ENCODE measurements around the gene MAPK8IP3.

The MAPK8IP3 gene, protein sequence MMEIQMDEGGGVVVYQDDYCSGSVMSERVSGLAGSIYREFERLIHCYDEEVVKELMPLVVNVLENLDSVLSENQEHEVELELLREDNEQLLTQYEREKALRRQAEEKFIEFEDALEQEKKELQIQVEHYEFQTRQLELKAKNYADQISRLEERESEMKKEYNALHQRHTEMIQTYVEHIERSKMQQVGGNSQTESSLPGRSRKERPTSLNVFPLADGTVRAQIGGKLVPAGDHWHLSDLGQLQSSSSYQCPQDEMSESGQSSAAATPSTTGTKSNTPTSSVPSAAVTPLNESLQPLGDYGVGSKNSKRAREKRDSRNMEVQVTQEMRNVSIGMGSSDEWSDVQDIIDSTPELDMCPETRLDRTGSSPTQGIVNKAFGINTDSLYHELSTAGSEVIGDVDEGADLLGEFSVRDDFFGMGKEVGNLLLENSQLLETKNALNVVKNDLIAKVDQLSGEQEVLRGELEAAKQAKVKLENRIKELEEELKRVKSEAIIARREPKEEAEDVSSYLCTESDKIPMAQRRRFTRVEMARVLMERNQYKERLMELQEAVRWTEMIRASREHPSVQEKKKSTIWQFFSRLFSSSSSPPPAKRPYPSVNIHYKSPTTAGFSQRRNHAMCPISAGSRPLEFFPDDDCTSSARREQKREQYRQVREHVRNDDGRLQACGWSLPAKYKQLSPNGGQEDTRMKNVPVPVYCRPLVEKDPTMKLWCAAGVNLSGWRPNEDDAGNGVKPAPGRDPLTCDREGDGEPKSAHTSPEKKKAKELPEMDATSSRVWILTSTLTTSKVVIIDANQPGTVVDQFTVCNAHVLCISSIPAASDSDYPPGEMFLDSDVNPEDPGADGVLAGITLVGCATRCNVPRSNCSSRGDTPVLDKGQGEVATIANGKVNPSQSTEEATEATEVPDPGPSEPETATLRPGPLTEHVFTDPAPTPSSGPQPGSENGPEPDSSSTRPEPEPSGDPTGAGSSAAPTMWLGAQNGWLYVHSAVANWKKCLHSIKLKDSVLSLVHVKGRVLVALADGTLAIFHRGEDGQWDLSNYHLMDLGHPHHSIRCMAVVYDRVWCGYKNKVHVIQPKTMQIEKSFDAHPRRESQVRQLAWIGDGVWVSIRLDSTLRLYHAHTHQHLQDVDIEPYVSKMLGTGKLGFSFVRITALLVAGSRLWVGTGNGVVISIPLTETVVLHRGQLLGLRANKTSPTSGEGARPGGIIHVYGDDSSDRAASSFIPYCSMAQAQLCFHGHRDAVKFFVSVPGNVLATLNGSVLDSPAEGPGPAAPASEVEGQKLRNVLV (N-terminal part only)

DNA sequence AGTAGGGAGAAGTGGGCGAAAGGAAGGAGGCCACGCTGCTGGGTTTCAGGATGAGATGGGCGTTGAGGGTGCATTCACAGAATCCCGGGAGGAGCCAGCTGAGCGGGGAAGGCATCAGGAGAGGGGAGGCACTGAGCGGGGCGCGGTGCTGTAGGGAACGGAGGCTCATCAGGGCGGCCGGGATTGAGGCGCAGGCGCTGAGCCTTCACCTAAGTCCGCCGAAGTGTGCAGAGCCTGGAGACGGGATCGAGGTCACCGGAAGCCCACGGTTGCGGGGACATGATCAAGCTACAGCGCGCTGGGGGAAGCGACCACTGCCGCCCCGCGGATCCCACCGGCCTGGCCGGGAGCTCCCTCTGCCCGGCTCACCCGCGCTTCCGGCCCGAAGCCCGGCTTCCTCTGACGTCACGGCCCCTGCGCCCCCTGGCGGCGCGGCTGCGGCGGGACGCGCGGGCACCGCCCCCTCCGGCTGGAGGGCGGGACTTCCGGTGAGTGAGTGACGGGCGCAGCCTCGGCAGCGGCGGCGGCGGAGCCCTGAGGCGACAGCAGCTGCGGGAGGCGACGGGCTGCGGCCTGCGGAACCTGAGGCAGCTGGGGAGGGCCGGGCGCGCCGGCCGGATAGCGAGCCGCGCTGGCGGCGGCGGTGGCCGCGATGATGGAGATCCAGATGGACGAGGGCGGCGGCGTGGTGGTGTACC, at the start of gene MAPK8IP3:
Gene MAPK8IP3, plus strand, starts transcription at position 508 of the 698 bp plus-strand sequence. Its CDS starts 145 bp downstream, at position 653.
- peak; percentile 35 for DNase-seq (ENCODE audit: low read depth)

DNA sequence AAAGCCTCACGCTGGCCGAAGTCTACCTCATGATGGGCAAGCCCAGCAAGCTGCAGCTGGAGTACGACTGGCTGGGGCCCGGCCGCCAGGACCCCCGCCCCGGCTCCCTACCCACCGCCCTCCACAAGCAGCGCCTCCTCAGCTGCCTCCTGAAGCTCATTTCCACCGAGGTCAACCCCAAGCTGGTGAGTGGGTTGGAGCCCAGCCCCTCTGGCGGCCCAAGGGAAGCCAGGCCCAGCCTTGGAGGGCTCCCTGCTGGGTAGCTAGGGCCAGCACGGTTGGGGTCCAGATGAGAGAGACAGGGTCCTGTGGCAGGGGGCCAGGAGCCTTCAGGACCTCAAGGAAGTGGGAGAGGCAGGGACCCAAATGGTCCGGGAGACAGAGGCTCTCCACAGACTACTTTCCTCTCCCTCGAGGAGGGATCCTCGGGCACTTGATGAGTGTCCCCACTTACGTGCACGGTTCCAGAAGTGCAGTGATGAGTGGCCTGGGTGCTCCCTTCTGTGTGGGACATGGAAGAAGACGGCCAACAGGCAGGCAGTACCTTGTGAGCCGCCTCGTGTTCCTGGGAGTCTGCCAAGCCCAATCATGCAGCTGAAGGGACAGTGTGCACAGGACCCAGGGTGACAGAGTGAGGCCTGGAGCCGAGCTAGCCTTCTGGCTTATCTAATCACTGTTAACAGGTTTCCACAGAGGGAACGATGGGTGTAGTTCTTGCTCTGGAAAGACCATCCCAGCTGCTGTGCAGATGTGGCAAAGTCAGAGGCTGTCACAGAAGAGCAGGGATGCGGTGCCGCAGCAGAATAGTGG, 49.0 kb upstream of the MAPK8IP3 start:
- no peak for DNase-seq (ENCODE audit: low read depth)

DNA sequence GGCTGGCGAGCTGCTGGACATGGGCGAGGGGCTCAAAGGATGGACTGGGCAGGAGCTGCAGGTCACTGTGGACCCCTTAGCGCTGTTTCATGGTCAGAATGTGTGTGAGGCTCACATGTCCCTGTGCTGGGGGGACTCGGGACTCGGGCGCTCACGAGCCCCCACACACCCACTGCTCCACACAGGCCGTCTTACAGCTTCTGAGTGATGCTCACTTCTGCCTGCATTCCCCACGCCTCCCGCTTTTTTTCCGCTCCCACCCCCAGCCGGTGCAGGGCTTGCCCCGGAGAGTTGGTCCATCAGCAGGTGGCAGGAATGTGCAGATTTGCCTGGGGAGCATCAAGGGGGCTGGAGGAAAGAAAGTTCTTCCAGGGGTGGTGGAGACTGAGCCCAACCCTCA, 48.2 kb upstream of the MAPK8IP3 start:
- DNase-seq (ENCODE audit: low read depth) = no peak

DNA sequence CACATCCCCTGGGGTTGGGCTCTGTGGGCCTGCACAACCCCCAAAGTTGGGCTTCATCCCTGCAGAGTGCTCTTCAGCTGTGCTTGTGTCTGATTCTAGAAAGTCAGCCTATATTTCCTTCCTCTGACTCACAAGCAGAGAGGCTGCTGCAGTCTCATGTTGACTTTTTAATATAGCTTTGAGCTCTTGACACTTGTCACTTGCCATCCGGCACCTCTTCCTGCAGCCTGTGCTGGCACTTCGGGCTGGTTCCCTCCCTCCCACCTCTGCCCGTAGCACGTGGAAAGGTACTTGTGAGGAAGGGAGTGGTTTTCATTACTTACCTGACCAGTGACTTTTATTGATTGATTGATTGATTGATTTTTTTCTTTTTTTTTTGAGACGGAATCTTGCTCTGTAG, 47.0 kb upstream of the MAPK8IP3 start:
- DNase-seq (ENCODE audit: low read depth) = no peak

DNA sequence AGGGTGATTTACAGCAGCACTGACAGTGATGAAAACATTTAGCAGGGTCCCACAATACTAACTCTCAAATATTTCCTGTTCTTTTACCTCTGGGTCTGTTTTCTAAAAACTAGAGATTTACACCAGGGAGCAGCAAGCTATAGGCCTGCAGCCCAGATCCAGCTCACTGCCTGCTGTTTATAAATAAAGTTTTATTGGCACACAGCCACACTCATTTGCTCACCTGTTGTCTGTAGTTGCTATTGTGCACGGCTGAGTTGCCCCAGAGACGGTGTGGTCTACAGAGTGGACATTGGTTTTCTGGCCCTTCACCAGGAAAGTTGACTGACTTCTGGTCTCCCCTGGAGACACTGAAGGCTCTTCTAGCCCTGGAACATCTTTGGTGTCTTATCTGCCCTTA, 44.2 kb upstream of the MAPK8IP3 start:
- no peak for DNase-seq (ENCODE audit: low read depth)

DNA sequence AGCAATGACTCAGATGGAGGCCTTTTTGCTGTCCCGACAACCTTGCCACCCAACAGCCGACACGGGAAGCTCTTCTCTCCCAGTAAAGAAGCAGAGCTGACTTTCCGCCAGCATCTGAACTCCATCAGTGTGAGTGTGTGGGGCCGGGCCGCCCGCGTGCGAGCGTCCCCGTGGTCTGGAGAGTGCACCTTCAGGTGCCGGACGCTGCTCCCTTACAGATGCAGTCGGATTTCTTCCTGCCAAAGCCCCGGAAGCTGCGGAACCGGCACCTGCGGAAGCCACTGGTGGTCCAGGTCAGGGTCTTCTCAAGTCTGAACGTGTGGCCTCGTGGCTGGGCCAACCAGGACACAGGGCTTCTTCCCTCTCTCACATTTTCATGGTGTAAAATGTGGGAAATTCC, 43.5 kb upstream of the MAPK8IP3 start:
- DNase-seq (ENCODE audit: low read depth) = no peak

DNA sequence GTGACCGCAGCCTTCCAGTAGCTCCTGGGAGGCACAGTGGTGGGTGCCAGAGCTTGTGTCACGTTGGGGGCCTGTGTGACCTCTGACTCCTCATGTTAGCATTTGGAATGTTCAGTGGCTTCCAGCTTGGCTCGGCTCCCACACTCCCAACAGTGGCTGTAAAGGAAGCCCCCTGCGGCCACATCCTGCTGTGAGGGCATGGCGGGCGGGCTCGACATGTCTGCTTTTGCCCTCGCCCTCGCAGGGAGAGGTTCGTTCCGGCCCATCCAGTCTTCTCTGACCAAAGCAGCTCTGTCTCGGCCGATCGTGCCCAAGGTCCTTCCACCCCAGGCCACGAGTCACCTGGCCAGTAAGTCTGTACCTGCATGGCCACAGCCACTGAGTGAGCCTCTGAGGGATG, 40.2 kb upstream of the MAPK8IP3 start:
- no peak for DNase-seq (ENCODE audit: low read depth)

DNA sequence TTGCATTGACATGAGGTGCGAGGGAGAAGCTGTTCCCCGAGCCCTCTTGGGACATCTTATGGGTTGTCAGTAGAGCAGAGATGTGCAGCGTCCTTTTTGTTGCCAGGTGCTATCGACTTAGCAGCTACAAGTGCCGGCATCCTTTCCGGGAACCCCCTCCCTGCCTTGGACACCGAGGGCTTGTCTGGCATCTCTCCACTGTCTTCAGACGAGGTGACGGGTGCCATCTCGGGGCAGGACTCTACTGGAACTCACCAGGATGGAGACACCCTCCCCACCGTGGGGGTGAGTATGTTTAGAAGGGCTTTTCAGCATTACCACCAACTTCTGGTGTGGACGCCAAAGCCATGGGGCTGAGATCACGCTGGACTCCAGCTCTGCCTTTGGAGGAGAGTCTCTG, 39.7 kb upstream of the MAPK8IP3 start:
- DNase-seq (ENCODE audit: low read depth) = no peak

DNA sequence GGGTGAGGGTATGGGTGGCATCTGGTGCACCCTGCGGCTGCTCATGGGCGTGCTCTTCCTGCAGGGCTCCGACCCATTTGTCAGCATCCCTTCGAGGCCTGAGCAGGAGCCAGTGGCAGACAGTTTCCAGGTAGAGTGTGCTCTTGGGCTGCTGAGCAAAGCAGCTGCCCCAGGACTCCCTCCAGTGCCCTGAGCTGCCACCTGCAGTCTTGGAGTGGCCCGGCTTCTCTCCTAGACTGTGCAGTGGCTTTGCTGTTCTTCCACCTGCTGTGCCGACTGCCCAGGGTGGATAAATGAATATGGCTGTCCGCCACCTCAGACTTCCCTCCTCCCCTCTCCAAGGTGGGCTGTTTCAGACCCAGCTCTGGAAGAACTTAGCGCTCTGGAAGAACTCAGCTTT, 38.7 kb upstream of the MAPK8IP3 start:
- no peak for DNase-seq (ENCODE audit: low read depth)

DNA sequence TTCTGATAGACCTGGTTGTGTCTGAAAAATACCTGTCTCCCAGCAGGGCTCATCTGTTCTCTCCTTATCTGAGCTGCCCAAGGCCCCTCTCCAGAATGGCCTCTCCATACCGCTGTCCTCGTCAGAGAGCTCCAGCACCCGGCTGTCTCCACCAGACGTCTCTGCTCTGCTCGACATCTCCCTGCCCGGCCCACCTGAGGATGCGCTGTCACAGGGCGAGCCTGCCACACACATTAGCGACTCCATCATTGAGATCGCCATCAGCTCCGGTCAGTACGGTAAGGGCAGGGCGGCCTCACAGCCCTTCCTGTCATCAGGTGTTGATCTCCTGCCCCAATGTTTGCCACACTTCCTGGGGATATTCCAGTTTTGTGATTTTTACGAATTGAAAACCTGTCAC, 38.1 kb upstream of the MAPK8IP3 start:
- no peak for DNase-seq (ENCODE audit: low read depth)

DNA sequence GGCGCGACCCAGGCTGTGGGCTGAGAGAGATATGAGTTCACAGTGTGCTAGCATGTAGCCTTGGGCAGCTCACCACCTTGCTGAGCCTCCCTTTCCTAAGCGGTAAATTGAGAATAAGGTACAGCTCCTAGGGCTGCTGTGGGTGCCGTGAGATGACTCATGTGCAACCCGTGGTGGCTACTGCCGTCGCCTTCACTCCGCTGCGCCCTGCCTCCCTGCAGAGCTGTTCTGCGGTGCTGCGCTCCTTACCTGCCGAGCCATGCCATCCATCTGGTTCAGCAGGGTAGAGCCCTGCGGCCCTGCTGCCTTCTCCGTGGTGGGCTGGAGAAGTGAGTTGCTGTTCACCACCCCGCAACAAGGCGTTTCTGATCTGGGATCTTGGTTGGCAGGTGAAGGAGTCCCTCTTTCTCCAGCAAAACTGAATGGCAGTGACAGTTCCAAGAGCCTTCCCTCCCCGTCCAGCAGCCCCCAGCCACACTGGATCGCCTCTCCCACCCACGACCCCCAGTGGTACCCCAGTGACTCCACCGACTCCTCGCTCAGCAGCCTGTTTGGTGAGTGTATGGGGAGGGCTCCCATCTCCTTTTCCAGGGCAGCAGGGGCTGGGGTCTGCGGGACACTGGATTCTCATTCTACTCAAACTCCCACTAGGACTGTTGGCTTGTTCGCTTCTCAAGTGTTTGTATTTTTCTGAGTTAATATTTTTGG, 37.2 kb upstream of the MAPK8IP3 start:
- no peak for DNase-seq (ENCODE audit: low read depth)

DNA sequence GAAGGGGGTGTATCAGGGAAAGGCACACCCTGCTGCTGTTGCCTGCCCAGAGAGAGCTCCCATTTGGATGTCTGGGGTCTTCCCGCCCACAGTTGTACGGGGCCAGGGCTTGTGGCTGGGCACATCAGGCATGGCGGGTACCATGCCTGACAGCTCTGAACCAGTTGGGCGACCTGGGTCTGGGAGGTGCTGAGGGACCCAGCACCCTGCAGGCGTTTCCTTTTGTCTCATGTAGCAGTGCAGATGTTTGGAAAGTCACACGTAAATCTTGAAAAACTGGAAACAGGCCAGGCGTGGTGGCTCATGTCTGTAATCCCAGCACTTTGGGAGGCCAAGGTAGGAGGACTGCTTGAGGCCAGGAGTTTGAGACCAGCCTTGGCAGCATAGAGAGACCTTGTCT, 36.3 kb upstream of the MAPK8IP3 start:
- DNase-seq (ENCODE audit: low read depth) = no peak

DNA sequence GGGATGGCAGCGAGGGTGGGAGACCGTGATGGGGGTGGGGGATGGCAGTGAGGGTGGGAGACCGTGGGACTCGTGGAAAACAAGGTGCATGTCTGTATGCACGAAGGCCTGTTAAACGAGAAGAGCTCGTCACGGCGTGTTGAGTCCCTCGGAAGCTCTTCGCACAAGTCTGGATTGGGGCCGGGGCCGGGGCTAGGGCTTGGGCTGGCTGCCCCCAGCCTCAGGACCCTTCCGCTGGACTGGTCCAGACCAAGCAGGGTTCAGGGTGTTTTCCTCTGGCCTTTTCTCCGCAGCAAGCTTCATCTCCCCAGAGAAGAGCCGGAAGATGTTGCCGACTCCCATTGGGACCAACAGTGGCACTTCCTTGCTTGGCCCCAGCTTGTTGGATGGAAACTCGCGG, 35.6 kb upstream of the MAPK8IP3 start:
- no peak for DNase-seq (ENCODE audit: low read depth)

DNA sequence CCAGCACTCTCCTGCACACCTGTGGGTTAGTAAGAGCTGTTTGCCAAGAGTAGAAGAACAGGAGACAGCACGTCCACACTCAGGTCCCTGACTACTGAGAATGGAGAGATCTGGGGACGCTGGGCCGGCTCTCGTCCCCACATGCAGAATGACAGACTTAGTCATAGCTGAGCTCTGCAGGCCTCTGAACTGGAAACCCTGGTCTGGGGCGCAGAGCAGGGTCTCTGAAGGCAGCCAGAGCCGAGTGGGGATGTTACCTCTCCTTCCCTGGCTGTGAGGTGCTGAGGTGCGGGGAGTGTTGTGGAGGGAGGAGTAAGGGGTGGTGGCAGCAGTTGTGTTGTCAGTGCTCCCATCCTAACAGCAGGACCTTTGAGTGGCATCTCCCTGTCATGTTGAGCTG, 35.1 kb upstream of the MAPK8IP3 start:
- DNase-seq (ENCODE audit: low read depth) = no peak

DNA sequence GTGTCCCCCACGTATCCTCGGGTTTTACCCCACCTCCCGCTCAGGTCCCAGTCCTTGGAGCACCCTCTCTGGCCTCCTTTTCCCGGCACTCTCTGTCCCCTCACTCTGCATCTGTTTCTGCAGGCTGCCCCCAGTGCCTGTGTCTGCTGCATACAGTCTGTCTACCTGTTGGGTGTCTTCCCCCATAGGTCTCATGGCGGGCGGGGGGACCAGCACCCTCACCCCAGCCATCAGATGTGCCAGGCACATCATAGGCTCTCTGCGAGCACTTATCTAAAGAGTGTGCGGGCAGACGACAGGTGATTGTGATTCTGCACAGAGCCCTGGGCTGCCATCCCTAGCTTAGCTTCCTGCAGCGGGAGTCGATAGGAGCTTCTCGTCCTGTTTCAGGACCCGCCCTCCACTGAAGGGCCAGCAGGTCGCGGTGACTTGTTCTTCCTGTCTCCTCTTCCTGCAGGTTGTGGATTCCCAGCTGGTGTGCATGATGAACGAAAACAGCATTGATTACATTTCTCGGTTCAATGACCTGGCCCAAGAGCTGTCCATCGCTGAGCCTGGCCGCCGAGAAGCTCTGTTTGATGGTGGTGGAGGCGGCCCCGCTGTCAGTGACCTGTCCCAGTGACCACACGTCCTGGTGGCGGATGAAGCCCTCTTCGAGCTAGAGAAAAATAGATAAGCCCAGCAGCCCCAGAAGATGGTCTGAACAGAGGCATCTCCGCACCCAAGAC, 32.4 kb upstream of the MAPK8IP3 start:
- DNase-seq (ENCODE audit: low read depth) = no peak

DNA sequence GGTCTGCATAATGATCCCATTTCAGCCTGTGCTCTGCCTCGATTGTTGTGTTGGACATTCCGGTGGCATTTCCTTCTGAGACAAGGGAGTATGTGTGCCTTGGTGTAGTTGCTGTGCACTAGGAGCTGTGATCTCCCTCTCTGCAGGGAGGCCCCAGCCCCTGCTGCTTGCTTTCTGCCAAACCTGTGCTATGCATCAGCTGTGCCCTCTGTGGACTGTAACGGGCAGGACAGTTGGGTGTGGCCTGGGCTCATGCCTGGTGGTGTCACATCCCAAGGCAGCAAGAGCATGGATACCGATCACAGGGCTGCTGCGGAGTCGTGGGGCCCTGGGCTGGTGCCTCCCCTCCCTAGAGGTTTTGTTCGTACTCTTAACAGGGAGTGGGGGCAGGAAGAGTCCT, 31.7 kb upstream of the MAPK8IP3 start:
- DNase-seq (ENCODE audit: low read depth) = no peak

DNA sequence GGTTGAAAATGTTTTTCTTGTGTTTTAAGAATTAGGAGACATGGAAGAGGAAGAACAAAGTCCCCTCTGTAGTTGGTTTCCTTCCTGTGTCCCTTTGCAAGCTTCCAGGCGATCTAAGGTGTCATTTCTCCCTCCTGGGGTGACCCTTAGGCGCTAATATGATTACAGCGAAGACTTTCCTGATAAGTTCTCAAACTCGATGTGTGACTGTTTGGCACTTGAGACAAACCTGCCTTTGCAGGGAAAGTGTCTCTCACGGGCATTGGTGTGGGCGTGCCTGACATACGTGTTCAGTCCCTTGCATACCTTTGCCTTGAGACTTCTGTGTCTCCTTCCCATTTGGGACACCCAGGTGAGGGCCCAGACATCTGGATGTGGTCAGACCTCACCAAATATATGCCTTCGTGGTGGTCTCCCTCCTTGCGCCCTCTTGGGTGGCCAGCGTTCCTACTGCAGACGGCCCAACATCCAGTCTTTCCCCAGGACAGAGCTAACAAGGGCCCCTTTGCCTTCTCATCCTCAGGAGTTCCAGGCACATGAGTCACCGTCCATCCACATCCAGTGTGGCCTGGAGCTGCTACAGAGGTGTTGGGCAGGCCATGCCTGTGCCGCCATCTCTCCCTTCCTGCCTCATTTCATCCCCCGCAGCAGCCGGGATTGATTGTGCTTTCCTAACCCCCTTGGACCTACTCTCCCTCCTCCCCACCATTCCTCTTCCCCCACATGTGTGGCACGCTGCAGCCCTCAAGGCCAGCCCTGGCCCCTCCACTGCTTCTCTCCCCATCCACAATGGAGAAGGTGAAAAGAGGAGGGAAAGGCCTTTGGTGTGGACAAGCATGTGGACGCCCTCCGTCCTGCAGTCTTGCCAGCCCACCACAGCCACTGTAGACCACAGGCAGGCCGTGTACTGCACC, 31.0 kb upstream of the MAPK8IP3 start:
- peak; percentile 35 for DNase-seq (ENCODE audit: low read depth)

DNA sequence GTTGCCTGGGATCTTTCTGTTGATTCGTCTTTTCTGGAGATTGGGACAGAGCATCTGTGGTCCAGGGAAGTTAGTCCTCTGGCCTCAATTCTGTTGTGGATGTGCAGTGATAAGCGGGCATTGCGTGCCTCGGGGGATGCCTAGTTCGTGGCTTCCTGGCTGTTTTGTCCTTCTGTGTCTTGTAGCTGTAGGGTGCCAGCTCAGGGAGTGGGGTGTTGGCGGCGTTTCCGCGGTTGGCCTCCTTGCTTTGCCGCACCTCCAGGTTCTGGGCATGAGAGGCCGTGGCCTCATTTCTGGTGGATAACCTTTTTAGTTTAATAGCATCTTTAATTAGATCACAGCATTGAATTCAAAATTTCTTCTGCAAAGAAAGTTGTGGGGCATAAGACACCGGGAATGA, 29.3 kb upstream of the MAPK8IP3 start:
- no peak for DNase-seq (ENCODE audit: low read depth)
